ENCODE measurements around the gene C1orf210. TPM values are rescaled to one million over a fixed set of nuclear protein-coding genes. Genes with fewer than 3 reads are reported as not detected.

The C1orf210 gene
- total RNA-seq, 2 experiments from 2014 or later, result not detected

DNA sequence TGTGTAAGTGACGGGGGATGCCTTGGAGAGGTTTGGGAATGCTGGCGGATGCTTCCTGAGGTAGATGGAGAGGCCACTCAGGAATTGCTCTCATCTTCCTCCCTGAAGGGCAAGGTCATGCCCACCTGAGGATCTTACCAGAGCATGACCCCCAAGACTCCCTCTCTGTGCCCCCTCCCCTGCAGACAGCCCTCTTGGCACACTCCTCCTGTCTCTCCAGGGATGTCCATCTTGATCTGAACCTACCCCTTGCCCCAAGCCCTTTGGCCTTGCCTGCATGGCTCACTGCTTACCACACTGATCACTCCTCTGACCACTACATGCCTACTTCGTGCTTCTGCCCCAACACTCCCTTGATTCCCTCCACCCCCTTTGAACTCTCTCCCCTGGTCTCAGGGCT, 34.4 kb upstream of the C1orf210 start:
- no peak overlapping the region for H3K4me3 ChIP-seq (ENCODE audit: low read length)
- H3K27me3 ChIP-seq (ENCODE audit: control insufficient read depth in 1 of 2, insufficient read depth in 2 of 2, low read length in 2 of 2), result no peaks in the 10 kb centered on the region
- Mint-ChIP-seq H3K4me1 (ENCODE audit: low read depth) (peaks cover 8% of the 10 kb centered on the region), H3K27me3 (no peaks in the 10 kb centered on the region), H3K36me3 (ENCODE audit: low read depth) (peaks cover 7% of the 10 kb centered on the region), H3K27ac (no peak overlapping the region), H3K4me3 (no peak overlapping the region), H3K9me3 (peaks cover 5% of the 10 kb centered on the region)
- ChIA-PET POLR2A (no interaction called here), CTCF (no interaction called here)
- H3K9me3 ChIP-seq (ENCODE audit: control insufficient read depth in 1 of 2, insufficient read depth in 1 of 2, low read length in 2 of 2), result peaks cover 3 to 7% of the 10 kb centered on the region in 2 experiments
- H3K27ac ChIP-seq (ENCODE audit: low read depth in 1 of 2, low read length in 2 of 2), result no peak overlapping the region
- DNase-seq, result no peak
- TF ChIP-seq, protein P1, sequence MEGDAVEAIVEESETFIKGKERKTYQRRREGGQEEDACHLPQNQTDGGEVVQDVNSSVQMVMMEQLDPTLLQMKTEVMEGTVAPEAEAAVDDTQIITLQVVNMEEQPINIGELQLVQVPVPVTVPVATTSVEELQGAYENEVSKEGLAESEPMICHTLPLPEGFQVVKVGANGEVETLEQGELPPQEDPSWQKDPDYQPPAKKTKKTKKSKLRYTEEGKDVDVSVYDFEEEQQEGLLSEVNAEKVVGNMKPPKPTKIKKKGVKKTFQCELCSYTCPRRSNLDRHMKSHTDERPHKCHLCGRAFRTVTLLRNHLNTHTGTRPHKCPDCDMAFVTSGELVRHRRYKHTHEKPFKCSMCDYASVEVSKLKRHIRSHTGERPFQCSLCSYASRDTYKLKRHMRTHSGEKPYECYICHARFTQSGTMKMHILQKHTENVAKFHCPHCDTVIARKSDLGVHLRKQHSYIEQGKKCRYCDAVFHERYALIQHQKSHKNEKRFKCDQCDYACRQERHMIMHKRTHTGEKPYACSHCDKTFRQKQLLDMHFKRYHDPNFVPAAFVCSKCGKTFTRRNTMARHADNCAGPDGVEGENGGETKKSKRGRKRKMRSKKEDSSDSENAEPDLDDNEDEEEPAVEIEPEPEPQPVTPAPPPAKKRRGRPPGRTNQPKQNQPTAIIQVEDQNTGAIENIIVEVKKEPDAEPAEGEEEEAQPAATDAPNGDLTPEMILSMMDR (IDR thresholded peaks at IDR 0.05), result no peak
- H3K36me3 ChIP-seq (ENCODE audit: insufficient read depth, low read length), result no peaks in the 10 kb centered on the region
- intact Hi-C loops (cut with DNase I, micrococcal nuclease), result no loop called here
- no peaks in the 10 kb centered on the region for H3K4me1 ChIP-seq (ENCODE audit: insufficient read depth, low read length)
- ATAC-seq (ENCODE audit: poor library complexity), result no peak

DNA sequence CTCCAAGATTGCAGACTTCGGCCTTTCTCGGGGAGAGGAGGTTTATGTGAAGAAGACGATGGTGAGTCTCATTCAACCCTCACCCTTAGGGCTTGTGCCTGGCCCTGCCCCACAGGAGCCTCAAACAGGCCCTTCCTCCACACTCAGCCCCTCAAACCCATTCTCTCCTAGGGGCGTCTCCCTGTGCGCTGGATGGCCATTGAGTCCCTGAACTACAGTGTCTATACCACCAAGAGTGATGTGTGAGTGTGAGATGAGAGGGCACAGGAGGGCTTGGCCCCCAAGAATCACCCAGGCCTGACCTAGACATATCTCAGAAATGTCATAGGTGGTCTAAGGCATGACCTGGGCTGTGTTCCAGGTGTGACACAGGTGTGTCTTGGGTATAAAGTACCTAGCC, 33.9 kb upstream of the C1orf210 start:
- no peak overlapping the region for H3K27ac Mint-ChIP-seq
- peaks cover 3% of the 10 kb centered on the region for H3K36me3 Mint-ChIP-seq (ENCODE audit: low read depth)
- DNase-seq, result no peak
- ChIA-PET CTCF (no interaction called here), POLR2A (no interaction called here)
- intact Hi-C loops (cut with DNase I, micrococcal nuclease), result no loop called here
- Histone ChIP-seq H3K36me3 (ENCODE audit: insufficient read depth, low read length) (no peaks in the 10 kb centered on the region), H3K9me3 (ENCODE audit: control insufficient read depth in 1 of 2, insufficient read depth in 1 of 2, low read length in 2 of 2) (peaks cover 0 to 7% of the 10 kb centered on the region in 2 experiments), H3K4me1 (ENCODE audit: insufficient read depth, low read length) (no peaks in the 10 kb centered on the region), H3K27ac (ENCODE audit: low read depth in 1 of 2, low read length in 2 of 2) (no peak overlapping the region), H3K27me3 (ENCODE audit: control insufficient read depth in 1 of 2, insufficient read depth in 2 of 2, low read length in 2 of 2) (no peaks in the 10 kb centered on the region), H3K4me3 (ENCODE audit: low read length) (no peak overlapping the region)
- H3K9me3 Mint-ChIP-seq, result peaks cover 1% of the 10 kb centered on the region
- no peaks in the 10 kb centered on the region for H3K27me3 Mint-ChIP-seq
- no peak for ATAC-seq (ENCODE audit: poor library complexity)
- H3K4me3 Mint-ChIP-seq, result no peak overlapping the region
- TF ChIP-seq, protein P1 (IDR thresholded peaks at IDR 0.05), result no peak
- peaks cover 4% of the 10 kb centered on the region for H3K4me1 Mint-ChIP-seq (ENCODE audit: low read depth)

DNA sequence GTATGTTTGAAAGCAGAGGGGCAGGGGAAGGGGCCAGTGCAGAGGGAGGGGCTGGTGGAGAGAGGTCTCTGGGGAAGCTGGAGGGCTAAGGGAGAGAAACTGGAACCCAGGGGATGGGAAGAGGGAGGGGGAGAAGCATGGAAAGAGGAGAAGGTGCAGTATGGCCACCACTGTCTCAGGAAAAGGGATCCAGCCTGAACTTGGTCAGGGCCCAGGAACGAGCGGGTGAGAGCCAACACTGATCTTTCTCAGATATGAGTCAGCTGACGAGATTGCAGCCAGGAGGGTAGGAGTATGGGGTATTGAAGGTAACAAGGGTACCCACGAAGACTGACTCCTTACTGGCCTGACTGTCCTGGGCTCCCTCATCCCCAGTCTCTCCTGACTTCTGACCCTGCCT, 33.5 kb upstream of the C1orf210 start:
- no peaks in the 10 kb centered on the region for H3K36me3 Mint-ChIP-seq (ENCODE audit: low read depth)
- H3K27me3 Mint-ChIP-seq, result no peaks in the 10 kb centered on the region
- ATAC-seq (ENCODE audit: poor library complexity) (no peak), DNase-seq (no peak)
- Histone ChIP-seq H3K36me3 (ENCODE audit: insufficient read depth, low read length) (no peaks in the 10 kb centered on the region), H3K27me3 (ENCODE audit: control insufficient read depth in 1 of 2, insufficient read depth in 2 of 2, low read length in 2 of 2) (no peaks in the 10 kb centered on the region), H3K4me3 (ENCODE audit: low read length) (no peak overlapping the region), H3K9me3 (ENCODE audit: control insufficient read depth in 1 of 2, insufficient read depth in 1 of 2, low read length in 2 of 2) (peaks cover 0 to 7% of the 10 kb centered on the region in 2 experiments), H3K27ac (ENCODE audit: low read depth in 1 of 2, low read length in 2 of 2) (no peak overlapping the region), H3K4me1 (ENCODE audit: insufficient read depth, low read length) (no peaks in the 10 kb centered on the region)
- ChIA-PET CTCF (no interaction called here), POLR2A (no interaction called here)
- H3K27ac Mint-ChIP-seq, result no peak overlapping the region
- H3K4me1 Mint-ChIP-seq (ENCODE audit: low read depth), result no peaks in the 10 kb centered on the region
- intact Hi-C loops (cut with DNase I, micrococcal nuclease), result no loop called here
- no peaks in the 10 kb centered on the region for H3K9me3 Mint-ChIP-seq
- H3K4me3 Mint-ChIP-seq, result no peak overlapping the region
- TF ChIP-seq, protein P1 (IDR thresholded peaks at IDR 0.05), result no peak

All from CD4-positive, alpha-beta T cell (primary cell).